HG03378 (cell line): ENCODE measurements around the gene CEP89.
"Not testable (repeated sequence)": the region's sequence is repeated elsewhere in the genome, so short reads cannot be mapped to it uniquely, and the experiment has no call there.

Experiments
- ATAC-seq: cut with Tn5 transposase; IDR thresholded peaks from one replicate; pipeline ENCODE4 v1.9.1; 2021; ENCODE audit warnings: mild to moderate bottlenecking, moderate library complexity; ENCODE audit not compliant: unreplicated experiment

The CEP89 gene

DNA sequence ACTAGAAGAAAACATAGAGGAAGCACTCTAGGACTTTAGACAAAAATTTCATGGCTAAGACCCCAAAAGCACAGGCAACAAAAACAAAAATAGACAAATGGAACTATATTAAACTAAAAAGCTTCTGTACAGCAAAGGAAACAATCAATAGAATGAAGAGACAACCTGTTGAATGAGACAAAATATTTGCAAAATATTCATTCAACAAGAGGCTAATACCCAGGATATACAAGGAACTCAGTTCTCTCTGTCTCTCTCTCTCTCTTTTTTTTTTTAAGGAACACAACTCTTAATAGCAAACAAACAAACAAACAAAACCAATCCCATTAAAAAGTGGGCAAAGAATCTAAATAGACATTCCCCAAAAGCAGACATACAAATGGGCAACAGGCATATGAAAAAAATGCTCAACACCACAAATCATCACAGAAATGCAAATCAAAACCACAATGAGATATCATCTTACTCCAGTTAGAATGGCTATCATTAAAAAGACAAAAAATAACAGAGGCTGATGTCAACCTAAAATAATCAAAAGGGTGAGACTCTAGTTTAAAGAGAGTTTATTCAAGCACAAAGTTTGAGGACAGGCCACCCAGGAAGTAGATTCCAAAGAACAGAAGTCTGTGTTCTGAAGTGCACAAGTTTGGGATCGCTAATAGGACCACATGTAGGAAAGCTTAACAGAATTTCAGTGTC is 75.1 kb downstream of the CEP89 start:
- no peak for ATAC-seq

DNA sequence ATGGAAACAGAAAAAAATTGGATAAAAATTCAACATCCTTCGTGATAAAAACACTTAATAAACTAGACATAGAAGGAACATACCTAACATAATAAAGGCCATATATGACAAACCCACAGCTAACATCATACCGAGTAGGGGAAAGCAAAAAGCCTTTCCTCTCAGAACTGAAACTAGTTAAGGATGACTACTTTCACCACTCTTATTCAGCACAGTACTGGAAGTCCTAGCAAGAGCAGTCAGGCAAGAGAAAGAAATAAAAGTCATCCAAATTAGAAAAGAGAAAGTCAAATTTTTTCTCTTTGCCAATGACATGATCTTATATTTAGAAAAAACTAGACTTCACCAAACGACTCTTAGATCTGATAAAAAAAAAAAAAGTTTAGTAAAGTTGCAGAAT is 76.4 kb downstream of the CEP89 start:
- peak; percentile 72 for ATAC-seq

DNA sequence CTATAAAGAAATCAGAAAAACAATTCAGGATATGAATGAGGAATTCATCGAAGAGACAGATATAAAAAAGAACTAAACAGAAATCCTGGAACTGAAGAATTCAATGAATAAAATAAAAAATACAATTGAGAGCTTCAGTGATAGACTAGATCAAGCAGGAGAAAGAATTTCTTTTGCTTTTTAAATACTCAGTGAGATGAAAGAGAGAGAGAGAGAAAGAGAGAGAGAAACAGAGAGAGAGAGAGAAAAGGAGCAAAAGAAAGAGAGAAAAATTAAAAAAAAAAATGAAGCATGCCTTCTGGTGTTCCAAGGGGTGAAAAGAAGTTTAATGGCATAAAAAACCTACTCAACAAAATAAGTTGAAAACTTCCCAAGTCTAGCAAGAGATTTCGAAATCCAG is 80.1 kb downstream of the CEP89 start:
- ATAC-seq, result no peak

DNA sequence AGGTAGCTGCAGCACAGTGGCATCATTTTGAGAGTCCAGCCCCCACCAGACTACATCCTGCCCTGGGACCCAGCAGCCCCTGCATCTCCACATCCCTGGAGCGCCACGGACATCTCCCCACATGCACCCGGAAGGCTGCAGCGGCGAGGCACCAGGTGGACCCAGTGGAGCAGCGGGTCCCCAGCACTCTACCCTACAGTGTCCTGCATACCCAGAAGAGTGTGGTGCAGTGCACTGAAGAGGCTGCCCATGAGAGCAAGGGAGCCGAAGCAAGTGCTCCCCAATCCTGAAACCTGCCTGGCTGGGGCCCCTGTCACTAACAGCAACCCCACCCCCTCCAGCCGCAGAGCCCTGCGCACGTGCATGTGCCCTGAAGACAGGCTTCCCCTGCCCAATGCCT is 80.9 kb downstream of the CEP89 start:
- ATAC-seq, result no peak

DNA sequence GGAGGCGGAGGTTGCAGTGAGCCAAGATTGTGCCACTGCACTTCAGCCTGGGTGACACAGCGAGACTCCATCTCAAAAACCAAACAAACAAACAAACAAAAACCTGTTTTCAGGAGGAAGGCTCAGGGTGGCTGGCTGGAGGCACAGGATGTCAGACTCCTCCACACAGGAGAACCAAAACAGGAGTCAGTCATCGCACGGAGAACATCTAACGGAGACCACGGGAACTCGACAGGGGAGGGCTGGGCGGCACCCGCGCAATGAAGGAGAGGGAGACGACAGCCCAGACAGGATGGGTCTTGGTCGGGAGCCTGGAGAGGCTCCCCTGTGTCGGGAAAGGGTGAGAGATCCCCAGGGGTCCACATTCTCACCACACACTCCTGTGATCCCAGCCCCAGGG is 81.4 kb downstream of the CEP89 start:
- no peak for ATAC-seq

DNA sequence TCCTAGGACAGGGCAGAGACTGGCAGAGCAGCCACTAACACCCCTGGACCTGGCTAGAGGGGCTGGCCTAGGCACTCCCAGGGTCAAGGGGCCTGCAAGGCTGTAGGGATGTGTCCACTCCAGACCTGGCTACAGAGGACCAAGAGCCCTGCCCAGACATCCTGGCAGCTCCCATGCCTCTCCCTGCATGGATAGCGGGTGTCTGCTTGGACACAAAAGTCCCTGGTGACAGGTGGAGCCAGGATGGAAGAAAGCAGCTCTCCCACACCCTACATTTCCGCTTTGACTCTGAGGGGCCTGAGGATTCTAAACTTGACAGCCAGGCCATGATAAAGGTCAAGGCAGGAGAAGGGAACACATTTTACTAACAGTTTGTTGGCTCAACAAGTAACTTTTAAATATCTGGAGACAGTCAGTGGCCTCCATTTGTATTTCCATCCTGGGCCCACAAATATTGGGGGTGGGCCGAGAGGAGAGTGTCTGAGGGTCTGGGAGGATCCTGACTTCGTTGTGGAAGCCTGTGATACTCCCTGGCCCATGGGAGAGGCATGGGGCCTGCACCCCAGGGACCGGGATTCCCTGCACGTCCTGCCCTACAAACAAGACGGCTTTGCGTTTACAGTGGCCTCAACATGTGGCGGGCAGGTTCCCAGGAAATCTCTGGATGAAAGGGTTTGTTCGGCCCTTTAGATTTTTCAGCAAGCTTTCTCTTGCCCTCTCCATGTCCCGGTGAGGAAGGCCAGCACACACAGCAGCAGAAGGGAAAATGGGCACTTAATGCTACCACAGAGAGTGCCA is 82.4 kb downstream of the CEP89 start:
- no peak for ATAC-seq

DNA sequence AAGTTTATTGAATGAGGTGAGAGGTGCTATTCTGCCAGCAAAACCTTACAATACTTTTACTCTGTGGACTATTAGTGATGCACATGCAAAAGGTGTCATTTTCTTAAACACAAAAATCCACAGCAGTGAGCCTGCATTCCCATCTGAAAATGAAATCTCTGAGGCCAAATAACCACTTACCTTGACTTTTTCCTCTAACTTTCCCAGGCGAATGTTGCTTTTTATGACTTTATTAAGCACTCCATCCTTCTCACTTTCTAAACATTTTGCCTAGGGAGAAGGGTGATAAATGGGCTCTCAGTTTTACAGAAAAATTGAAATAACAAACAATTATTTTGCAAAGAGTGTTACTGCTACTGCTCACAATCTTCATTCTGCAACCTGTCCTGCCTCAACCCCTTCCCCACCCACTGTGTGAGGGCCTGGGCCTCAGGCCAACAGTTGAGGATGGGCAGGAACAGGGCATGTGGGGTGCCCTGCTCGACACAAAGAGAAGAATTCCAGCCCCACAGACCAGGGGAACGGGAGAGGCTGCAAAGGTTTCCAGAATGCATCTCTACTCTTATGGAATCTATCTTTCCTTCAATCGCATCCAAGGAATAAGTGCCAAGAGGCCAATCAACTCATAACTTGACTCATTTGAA is 84.1 kb downstream of the CEP89 start:
- ATAC-seq, result no peak

DNA sequence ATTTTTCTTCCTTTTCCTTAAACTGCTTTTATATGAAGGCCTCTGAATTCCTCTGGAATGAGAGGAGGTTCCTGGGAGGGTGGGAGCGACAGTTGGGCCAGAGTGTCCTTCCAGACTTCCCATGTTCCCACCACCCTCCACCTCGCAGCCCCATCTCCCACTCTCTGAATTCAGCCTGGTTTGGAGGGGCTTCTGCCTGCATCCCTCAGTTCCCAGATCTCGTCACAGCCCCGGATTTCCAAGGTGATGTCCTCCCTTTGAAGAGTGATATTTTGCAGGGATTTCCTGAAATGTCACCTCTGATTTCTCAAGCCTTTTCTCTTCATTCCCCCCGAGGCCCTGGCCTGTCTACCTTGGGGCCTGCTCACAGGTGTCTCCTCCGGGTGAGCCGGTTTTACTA is 85.5 kb downstream of the CEP89 start:
- no peak for ATAC-seq

DNA sequence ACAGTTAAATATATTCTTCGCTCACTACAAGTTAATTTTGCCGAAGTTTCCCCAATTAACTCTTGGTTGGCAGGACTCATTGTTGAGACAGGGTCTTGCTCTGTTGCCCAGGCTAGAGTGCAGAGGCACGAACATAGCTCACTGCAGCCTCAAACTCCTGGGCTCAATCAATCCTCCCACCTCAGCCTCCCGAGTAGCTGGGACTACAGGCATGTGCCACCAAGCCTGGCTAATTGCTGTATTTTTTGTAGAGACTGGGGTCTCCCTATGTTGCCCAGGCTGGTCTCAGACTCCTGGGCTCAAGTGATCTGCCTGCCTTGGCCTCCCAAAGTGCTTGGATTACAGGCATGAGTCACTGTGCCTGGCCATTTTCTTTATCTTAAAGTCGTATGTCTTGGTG is 86.5 kb downstream of the CEP89 start:
- not testable (repeated sequence) for ATAC-seq

DNA sequence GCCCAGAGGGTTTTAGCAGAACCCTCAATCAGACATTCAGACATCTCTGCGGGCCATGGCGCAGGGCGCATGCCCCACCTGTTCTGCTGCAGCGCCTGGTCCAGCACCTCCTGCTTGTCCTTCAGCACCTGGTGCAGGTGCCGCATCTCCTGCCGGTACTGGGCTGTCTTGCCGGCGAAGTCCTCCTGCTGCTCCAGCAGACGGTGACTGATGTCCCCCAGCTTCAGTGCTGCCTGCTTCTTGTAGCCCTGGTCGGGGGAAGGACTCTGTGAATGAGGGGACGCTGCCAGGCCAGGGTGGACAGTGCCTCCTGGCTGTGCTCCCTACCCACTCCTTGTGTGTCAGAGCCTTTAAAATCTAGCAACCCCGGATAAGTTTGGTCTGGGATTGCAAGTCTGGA is 90.0 kb downstream of the CEP89 start:
- ATAC-seq, result no peak

DNA sequence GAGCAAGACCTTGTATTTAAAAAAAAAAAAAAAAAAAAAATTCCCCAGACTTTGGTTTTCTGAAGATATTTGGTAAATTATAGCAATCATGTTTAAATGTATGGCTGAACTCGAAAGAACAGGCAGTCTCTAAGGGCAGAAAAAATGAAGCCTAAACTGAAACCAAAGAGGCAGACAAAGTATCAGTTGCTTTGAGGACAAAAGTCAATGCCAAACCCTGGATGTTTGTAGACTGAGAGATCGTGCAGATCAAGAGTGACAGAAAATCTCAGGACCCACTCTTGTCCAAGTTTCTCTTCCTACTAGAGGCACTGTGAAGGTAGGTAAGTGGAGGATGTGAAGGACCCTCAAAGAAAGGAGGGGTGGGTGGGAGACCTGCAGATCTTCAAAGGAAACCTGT is 91.1 kb downstream of the CEP89 start:
- no peak for ATAC-seq

DNA sequence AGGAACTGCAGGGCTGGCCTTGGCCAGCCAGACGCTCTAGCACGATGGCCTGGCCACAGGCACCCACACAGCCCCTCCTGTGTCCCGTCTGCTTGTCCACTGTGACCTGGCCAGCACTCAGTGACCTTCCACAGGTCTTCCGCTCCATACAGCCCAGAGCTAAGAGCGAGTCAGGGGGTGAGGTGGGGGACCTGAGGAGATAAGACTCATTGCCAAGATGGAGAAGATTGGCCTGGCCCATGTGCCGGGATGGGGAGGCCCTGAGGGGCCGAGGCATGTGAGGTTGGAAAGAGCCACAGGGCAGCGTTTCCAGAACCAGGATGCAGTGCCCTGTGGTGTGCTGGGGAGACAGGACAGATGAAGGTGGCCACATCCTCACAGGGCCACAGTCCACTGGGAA is 92.0 kb downstream of the CEP89 start:
- no peak for ATAC-seq

DNA sequence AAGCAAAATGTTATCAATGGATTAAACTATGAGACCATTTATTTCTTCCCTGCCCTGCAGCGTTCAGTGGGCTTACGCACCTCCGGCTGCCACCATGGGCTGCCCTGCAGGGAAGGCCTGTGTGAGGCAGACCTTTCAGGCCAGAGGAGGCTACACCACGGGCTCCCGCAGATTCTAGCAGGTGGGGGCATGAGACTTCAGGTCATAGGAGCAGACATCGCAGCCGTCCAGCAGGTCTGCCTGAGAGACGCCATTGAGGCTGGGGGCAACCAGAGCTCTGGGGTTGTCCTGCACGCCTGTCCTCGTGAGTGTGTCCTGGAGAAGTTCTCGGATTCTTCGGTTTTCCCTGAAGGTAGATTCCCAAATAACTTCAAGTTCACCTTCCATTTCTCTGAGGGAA is 92.8 kb downstream of the CEP89 start:
- ATAC-seq, result no peak

DNA sequence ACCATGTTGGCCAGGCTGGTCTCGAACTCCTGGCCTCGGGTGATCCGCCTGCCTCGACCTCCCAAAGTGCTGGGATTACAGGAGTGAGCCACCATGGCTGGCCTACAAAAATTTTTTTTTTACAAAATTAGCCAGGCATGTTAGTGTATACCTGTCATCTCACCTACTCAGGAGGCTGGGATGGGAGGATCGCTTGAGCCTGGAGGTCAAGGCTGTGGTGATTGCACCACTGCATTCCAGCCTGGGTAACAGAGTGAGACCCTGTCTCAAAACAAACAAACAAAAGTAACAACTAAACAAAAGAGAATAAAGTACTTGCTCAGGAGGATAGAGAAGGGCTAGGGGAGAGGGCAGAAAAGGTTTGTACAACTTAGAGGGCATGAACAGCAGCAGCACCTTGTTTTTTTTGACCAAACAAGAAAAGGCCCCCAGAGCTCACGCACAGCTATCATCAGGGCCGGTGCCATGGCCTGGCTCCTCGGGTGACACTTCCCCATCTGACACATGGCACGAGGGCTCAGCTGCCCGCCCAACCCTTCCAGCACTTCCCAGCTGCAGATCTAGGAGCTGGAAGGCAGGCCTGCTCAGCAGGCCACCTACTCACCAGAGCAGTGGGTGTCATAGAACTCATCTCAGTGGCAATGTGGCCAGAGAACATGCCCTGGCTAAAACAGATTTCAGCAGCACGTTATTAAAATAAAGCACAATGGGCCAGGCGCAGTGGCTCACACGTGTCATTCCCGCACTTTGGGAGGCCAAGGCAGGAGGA is 93.6 kb downstream of the CEP89 start:
- ATAC-seq, result no peak

DNA sequence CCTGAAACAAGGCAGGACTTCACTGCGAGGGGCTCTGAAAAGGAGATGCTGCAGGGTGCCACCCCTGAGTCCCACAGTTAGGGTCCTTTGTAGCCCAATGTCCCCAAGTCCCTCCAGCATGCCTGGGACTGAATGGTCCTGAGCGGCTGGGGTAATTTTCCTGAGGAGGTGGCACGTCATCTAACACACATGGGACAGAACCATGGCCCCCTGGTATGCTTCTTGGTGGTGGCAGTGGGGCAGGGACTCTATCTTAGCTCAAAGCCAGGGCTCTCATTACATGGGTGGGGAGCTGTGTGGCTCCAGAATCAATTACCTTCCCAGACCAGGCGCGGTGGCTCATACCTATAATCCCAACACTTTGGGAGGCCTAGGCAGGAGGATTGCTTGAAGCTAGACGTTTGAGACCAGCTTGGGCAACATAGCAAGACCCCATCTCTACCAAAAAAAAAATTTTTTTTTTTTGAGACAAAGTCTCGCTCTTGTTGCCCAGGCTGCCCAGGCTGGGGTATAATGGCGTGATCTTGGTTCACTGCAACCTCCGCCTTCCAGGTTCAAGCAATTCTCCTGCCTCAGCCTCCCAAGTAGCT is 94.3 kb downstream of the CEP89 start:
- ATAC-seq, result no peak

DNA sequence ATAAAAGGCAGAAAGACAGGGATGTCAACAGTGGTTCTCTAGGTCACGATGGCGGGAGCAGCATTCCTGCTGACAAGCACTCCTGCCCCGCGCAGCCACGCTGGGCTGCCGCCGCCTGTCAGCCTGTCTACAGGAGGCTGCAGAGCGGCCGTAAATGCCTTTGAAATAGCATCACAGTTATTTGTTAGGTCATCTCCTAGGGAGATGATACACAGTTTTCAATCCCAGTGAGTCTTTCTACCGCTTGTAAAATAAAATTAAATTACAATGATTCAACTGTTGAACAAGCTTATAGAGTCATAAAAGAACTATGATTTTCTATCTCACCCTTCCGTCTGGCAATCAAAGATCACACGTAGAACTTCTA is 94.9 kb downstream of the CEP89 start:
- no peak for ATAC-seq

DNA sequence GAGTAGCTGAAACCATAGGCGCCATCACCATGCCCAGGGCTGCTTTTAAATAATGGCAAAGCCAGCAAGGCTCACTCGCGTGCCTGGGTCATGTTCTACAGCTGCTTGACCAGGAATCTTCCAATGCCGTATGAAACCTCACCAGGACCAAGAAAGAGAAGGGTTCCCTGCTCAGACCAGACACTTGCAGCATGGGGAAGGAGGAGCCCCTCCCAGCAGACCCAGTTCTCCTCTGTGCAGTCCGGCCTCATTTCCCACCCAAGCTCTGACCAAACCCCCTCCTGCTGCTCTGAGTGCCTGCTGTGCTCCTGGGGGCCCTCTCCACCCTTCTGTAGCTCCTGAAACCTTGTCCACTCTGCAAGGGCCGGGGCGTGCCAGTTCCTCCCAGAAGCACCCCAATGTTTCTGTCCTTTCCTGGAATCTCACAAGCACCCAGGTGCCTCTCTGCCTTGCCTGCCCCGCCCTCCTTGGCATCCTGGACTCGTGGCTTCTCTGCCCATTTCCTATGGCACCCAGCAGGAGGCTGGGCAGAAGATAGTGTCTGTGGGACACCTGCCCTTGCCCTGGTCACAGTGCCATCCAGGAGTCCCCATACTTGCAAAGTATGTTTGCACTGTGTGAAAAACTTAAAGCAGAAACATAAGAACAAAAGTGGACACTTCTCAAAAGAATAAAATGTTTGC is 95.4 kb downstream of the CEP89 start:
- no peak for ATAC-seq

DNA sequence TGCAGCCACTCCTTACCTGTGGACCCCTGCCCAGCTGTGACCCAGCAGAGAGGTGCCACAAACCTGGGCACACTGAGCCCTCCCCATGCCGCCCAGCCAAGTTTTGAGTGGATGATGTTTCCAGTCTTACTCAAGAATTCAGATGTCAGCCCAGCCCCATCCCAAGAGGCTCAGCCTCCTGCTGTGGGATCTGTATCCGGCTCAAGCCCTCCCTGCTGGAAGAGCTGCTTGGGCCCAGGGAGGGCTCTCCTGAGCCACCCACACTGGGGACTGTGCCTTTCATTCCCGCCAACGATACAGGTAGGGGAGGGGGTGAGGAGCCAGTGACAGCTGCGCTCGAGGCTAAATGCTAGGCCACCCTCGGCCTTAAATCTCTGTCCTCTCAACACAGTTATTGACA is 96.3 kb downstream of the CEP89 start:
- no peak for ATAC-seq

DNA sequence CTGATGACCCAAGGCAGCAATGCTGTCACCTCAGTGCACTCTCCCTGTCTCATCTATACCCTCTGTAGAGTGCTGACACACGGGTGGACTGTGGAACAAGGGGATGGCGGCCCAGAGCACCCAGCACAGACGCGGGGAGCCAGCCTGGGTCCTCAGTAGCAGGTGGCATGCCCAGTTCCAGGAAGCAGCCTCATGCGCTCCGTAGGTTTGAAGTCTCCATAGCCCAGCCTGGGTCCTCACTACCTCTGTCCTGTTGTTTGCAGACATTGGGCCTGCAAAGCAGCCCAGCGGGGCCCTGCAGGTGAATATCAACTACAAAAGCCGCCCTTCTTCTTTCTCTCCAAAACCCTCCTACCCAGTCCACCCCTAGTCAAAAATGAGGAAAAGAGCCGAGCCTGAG is 97.2 kb downstream of the CEP89 start:
- ATAC-seq, result no peak

DNA sequence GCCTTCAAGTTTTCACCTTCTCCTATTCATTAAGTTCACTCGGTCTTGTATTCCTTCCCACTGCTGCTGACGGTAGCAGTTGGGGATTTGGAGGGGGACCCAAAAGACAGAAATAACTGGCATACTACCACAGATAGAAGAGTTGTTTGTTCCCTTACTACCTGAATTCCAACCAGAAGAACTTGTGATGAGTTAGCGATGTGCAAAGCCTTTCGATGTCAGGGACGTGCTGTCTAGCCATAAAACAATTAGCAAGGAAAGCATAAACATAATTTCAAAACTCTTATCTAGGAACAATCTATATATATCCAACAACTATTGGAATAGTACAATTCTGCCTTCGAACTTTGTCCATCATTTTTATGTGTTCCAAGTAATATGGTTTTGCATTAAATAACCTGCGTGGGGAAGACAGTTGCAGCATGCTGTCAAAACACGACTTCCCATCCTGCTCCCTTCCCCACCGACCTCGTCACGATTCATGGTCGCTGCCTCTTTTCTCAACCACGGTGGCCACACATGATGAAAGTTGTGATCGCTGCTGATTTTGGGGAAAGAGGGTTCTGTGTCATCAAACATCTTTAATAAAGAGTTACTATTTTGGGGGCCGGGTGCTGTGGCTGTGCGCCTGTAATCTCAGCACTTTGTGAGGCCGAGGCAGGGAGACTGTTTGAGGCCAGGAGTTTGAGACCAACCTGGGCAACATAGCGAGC is 98.4 kb downstream of the CEP89 start:
- ATAC-seq, result no peak
